Stimulated activated CD4-positive, alpha-beta T cell treated with anti-CD3 and anti-CD28 coated beads, Interleukin-15, amount 100 ng/mL, for 1 hour (primary cell): Measurements from ENCODE around the gene YKT6.
"Not testable (repeated sequence)": the region's sequence is repeated elsewhere in the genome, so short reads cannot be mapped to it uniquely, and the experiment has no call there.

Experiments used
- DNase-seq, 2 donors: peaks; one replicate each; pipeline ENCODE4 v3.0.0-alpha.2; 2020; ENCODE audit warnings: low read depth in 1 of 2, low spot score in 1 of 2

YKT6 gene

GRCh38 chr7:44193011-44193802 is 7.6 kb upstream of the YKT6 start:
- DNase-seq, result no peak

GRCh38 chr7:44194069-44194468 is 6.7 kb upstream of the YKT6 start:
- DNase-seq, result peak in 1 of 2 donors; percentile 20

- DNase-seq, result no peak
Observed at GRCh38 chr7:44194562-44195145, 6.1 kb upstream of the YKT6 start.

GRCh38 chr7:44195889-44196288 is 4.9 kb upstream of the YKT6 start:
- DNase-seq, result no peak

GRCh38 chr7:44196450-44196872 is 4.3 kb upstream of the YKT6 start:
- no peak for DNase-seq

GRCh38 chr7:44197474-44197873 is 3.3 kb upstream of the YKT6 start:
- DNase-seq, result no peak

GRCh38 chr7:44200163-44200562 is 615 bp upstream of the YKT6 start:
- DNase-seq, result not testable (repeated sequence)

- DNase-seq, result no peak
Observed at GRCh38 chr7:44201813-44202212, 1.0 kb downstream of the YKT6 start.

GRCh38 chr7:44206008-44206407 is 5.2 kb downstream of the YKT6 start:
- DNase-seq, result no peak

- no peak for DNase-seq
Observed at GRCh38 chr7:44208085-44208484, 7.3 kb downstream of the YKT6 start.

- DNase-seq, result no peak
Observed at GRCh38 chr7:44210107-44210506, 9.3 kb downstream of the YKT6 start.

- no peak for DNase-seq
Observed at GRCh38 chr7:44211126-44211675, 10.4 kb downstream of the YKT6 start.

GRCh38 chr7:44212018-44212417 is 11.2 kb downstream of the YKT6 start:
- no peak for DNase-seq

GRCh38 chr7:44212581-44213184 is 11.9 kb downstream of the YKT6 start:
- DNase-seq, result no peak

GRCh38 chr7:44213206-44213876 is 12.6 kb downstream of the YKT6 start:
- DNase-seq, result no peak

GRCh38 chr7:44213877-44214388 is 13.2 kb downstream of the YKT6 start:
- DNase-seq, result no peak

- DNase-seq, result no peak
Observed at GRCh38 chr7:44215531-44215930, 14.8 kb downstream of the YKT6 start.

- no peak for DNase-seq
Observed at GRCh38 chr7:44216019-44216418, 15.2 kb downstream of the YKT6 start.

GRCh38 chr7:44216521-44217222 is 15.9 kb downstream of the YKT6 start:
- no peak for DNase-seq

GRCh38 chr7:44217223-44217714 is 16.5 kb downstream of the YKT6 start:
- DNase-seq, result no peak
